NCI-H446 treated with DMSO at 0.1 percent for 48 hours (cell line): ENCODE results near the gene RAET1E.
A peak's percentile ranks its signal among the peaks of the same experiment; 100 is the strongest.
"Not testable (repeated sequence)": the region's sequence is repeated elsewhere in the genome, so short reads cannot be mapped to it uniquely, and the experiment has no call there.

ENCODE experiments used
- DNase-seq: peaks from one replicate; lab custom pipeline; 2025; lab: John Stamatoyannopoulos, UW

The RAET1E gene

GRCh38 chr6:149897855-149898744 is at the start of gene RAET1E:
Gene RAET1E (minus strand): TSS chr6:149898113. CDS start chr6:149890901, 7,212 bp downstream.
- DNase-seq = no peak

- DNase-seq = not testable (repeated sequence)
Measured at GRCh38 chr6:149947533-149947932, 49.6 kb upstream of the RAET1E start.

GRCh38 chr6:149946631-149947030 is 48.7 kb upstream of the RAET1E start:
- DNase-seq = not testable (repeated sequence)

- not testable (repeated sequence) for DNase-seq
Measured at GRCh38 chr6:149945276-149945675, 47.4 kb upstream of the RAET1E start.

- DNase-seq = not testable (repeated sequence)
Measured at GRCh38 chr6:149943321-149943720, 45.4 kb upstream of the RAET1E start.

GRCh38 chr6:149942461-149942829 is 44.5 kb upstream of the RAET1E start:
- no peak for DNase-seq

GRCh38 chr6:149941583-149942460 is 43.9 kb upstream of the RAET1E start, which contains the start of gene ULBP2:
Gene ULBP2 (plus strand): TSS chr6:149942014. CDS start chr6:149942073, 59 bp downstream.
- peak; percentile 60 for DNase-seq

- DNase-seq = no peak
Measured at GRCh38 chr6:149940672-149940982, 42.7 kb upstream of the RAET1E start.

GRCh38 chr6:149939909-149940671 is 42.2 kb upstream of the RAET1E start:
- DNase-seq = no peak

- DNase-seq = no peak
Measured at GRCh38 chr6:149939356-149939648, 41.4 kb upstream of the RAET1E start.

GRCh38 chr6:149938571-149939355 is 40.9 kb upstream of the RAET1E start:
- no peak for DNase-seq

- not testable (repeated sequence) for DNase-seq
Measured at GRCh38 chr6:149938013-149938570, 40.2 kb upstream of the RAET1E start.

GRCh38 chr6:149936743-149937142 is 38.8 kb upstream of the RAET1E start:
- DNase-seq = no peak

GRCh38 chr6:149935668-149936067 is 37.8 kb upstream of the RAET1E start:
- DNase-seq = no peak

GRCh38 chr6:149935246-149935645 is 37.3 kb upstream of the RAET1E start:
- no peak for DNase-seq

GRCh38 chr6:149934249-149935156 is 36.6 kb upstream of the RAET1E start:
- DNase-seq = no peak

- DNase-seq = no peak
Measured at GRCh38 chr6:149933461-149933860, 35.5 kb upstream of the RAET1E start.

GRCh38 chr6:149933036-149933435 is 35.1 kb upstream of the RAET1E start:
- no peak for DNase-seq

- DNase-seq = no peak
Measured at GRCh38 chr6:149931501-149931900, 33.6 kb upstream of the RAET1E start.

GRCh38 chr6:149929422-149929821 is 31.5 kb upstream of the RAET1E start:
- no peak for DNase-seq
